Ascending aorta (tissue), 2 donors: Measurements from ENCODE around the gene APOLD1. TPM values are rescaled to one million over a fixed set of nuclear protein-coding genes. Genes with fewer than 3 reads are reported as not detected.
"Not testable (repeated sequence)": the region's sequence is repeated elsewhere in the genome, so short reads cannot be mapped to it uniquely, and the experiment has no call there.

Source experiments
- DNase-seq, 2 donors: peaks; one replicate each; pipeline ENCODE4 v3.0.0-alpha.2; 2019; ENCODE audit warnings: low spot score in 2 of 2
- H3K27ac ChIP-seq, 2 donors: fragments of 200-600 bp; sonication (generic); one replicate each; pipeline ENCODE4 v1.5.1; 2016 to 2017; ENCODE audit warnings: mild to moderate bottlenecking in 1 of 2
- H3K27me3 ChIP-seq: fragments of 200-600 bp; sonication (generic); one replicate; pipeline ENCODE4 v1.5.1; 2017
- H3K36me3 ChIP-seq, 2 donors: fragments of 200-600 bp; sonication (generic); one replicate each; pipeline ENCODE4 v1.5.1; 2016
- H3K4me1 ChIP-seq, 2 donors: fragments of 200-600 bp; sonication (generic); one replicate each; pipeline ENCODE4 v1.5.1; 2016 to 2017; ENCODE audit warnings: mild to moderate bottlenecking in 1 of 2
- H3K4me3 ChIP-seq, 2 donors: fragments of 200-600 bp; sonication (generic); one replicate each; pipeline ENCODE4 v1.5.1; 2016 to 2017; ENCODE audit warnings: mild to moderate bottlenecking in 1 of 2
- H3K9me3 ChIP-seq, 2 donors: fragments of 200-600 bp; sonication (generic); one replicate each; pipeline ENCODE4 v1.5.1; 2016
- intact Hi-C: fragments of 100-400 bp; cut with DNase I; formaldehyde crosslinking; loops from one replicate; pipeline ENCODE4 v1.15.1; 2023
- total RNA-seq: library from RNA; depleted of rRNA; stranded (reverse); fragments of >200 nt; gene quantifications from one replicate; pipeline ENCODE4 v1.1.0, GENCODE V29; 2016
- TF ChIP-seq, protein P1 (sequence below), 3 experiments: fragments of 200-600 bp in 2 of 3; fragments of 450-650 bp in 1 of 3; sonication (generic) in 2 of 3; IDR thresholded peaks; one replicate each; pipeline ENCODE4 v1.5.1; 2016 to 2019; ENCODE audit warnings: antibody characterized with exemption in 3 of 3, mild to moderate bottlenecking in 1 of 3, moderate library complexity in 1 of 3

APOLD1 gene
- total RNA-seq: 189 TPM

GRCh38 chr12:12784911-12785814 is at the start of gene APOLD1:
Gene APOLD1, plus strand, starts transcription at chr12:12785659. Its CDS starts 33 bp downstream, at chr12:12785692.
- Histone ChIP-seq H3K4me3 (peak within 1 kb of the TSS; percentile 55 to 74), H3K27me3 (no peaks in the 10 kb centered on the region), H3K4me1 (peaks cover 3 to 11% of the 10 kb centered on the region in 2 donors), H3K9me3 (no peaks in the 10 kb centered on the region), H3K36me3 (no peaks in the 10 kb centered on the region), H3K27ac (peak within 1 kb of the TSS; percentile 84 to 90)
- TF ChIP-seq, protein P1, sequence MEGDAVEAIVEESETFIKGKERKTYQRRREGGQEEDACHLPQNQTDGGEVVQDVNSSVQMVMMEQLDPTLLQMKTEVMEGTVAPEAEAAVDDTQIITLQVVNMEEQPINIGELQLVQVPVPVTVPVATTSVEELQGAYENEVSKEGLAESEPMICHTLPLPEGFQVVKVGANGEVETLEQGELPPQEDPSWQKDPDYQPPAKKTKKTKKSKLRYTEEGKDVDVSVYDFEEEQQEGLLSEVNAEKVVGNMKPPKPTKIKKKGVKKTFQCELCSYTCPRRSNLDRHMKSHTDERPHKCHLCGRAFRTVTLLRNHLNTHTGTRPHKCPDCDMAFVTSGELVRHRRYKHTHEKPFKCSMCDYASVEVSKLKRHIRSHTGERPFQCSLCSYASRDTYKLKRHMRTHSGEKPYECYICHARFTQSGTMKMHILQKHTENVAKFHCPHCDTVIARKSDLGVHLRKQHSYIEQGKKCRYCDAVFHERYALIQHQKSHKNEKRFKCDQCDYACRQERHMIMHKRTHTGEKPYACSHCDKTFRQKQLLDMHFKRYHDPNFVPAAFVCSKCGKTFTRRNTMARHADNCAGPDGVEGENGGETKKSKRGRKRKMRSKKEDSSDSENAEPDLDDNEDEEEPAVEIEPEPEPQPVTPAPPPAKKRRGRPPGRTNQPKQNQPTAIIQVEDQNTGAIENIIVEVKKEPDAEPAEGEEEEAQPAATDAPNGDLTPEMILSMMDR (IDR thresholded peaks at IDR 0.05): no peak
- intact Hi-C loops: loop anchor here (5.0 to 10.0 kb wide), 5 partner anchors 58 to 430 kb away; no protein-coding TSS in a partner anchor
- DNase-seq: peak in 1 of 2 donors; percentile 71

GRCh38 chr12:12736759-12737676 is 48.4 kb upstream of the APOLD1 start:
- peak in 1 of 2 donors; percentile 73 for DNase-seq
- Histone ChIP-seq H3K36me3 (no peaks in the 10 kb centered on the region), H3K4me3 (peak overlapping the region in 1 of 2 donors; percentile 27), H3K4me1 (peaks cover 0 to 22% of the 10 kb centered on the region in 2 donors), H3K27me3 (no peaks in the 10 kb centered on the region), H3K9me3 (no peaks in the 10 kb centered on the region), H3K27ac (peak overlapping the region; percentile 57 to 60)
- TF ChIP-seq, protein P1 (IDR thresholded peaks at IDR 0.05): peak; percentile 39 to 62 (median 55)
- intact Hi-C loops: no loop called here

DNA sequence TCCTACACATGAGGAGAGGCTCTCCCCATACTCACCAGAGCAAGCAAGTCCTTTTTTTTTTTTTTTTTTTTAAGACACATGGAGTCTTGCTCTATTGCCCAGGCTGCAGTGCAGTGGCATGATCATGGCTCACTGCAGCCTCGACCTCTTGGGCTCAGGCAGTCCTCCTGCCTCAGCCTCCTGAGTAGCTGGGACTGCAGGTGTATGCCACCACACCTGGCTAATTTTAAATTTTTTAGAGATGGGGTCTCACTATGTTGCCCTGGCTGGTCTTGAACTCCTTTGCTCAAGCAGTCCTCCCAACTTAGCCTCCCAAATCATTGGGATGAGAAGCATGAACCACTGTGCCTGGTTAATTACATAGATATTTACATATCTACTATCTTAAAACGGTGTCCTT is 47.3 kb upstream of the APOLD1 start:
- H3K4me3 ChIP-seq, H3K36me3 ChIP-seq, intact Hi-C loops, H3K27me3 ChIP-seq, H3K27ac ChIP-seq, H3K9me3 ChIP-seq, DNase-seq: not testable (repeated sequence)
- H3K4me1 ChIP-seq: peaks cover 0 to 22% of the 10 kb centered on the region in 2 donors

GRCh38 chr12:12741660-12742059 is 43.8 kb upstream of the APOLD1 start:
- TF ChIP-seq, protein P1 (IDR thresholded peaks at IDR 0.05): no peak
- intact Hi-C loops: no loop called here
- Histone ChIP-seq H3K4me1 (peaks cover 0 to 7% of the 10 kb centered on the region in 2 donors), H3K36me3 (no peaks in the 10 kb centered on the region), H3K4me3 (no peak overlapping the region), H3K27me3 (no peaks in the 10 kb centered on the region), H3K9me3 (no peaks in the 10 kb centered on the region), H3K27ac (no peak overlapping the region)
- DNase-seq: no peak

DNA sequence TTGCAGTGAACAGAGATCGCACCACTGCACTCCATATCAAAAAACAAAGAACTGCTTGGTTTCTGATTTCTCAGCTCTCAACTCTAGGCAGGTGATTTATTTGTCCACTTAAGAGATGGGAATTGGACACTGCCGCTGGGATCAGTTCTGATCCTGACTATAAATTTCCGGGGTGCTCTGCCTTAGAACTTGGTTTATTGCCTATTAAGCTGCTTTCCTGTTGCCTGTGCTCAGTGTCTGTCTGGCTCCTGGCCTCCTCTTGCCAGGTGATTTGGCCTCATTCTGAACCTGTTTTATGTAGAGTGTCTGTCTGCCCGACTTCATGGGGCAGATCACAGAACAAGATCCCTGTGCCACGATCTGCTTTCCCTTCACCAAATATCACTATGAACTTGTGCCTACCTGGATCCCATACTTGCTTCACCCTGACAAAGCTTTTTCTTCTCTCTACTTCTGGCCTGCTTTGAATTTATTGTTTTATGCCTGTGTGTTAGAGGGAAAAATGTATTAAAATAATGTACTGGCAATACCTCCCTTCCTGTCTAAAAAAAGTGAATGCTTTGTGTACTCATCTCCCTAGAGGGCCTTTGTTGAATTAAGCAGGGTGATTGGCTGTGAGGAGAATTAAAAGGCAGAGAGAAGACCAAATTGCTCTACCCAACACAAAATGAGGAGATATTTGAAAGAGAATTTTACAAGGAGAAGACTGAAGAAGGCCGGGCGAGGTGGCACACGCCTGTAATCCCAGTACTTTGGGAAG is 40.7 kb upstream of the APOLD1 start:
- Histone ChIP-seq H3K4me1 (peaks cover 0 to 13% of the 10 kb centered on the region in 2 donors), H3K27me3 (no peaks in the 10 kb centered on the region), H3K36me3 (no peaks in the 10 kb centered on the region), H3K9me3 (no peaks in the 10 kb centered on the region), H3K4me3 (no peak overlapping the region), H3K27ac (no peak overlapping the region)
- intact Hi-C loops: no loop called here
- DNase-seq: no peak
- TF ChIP-seq, protein P1 (IDR thresholded peaks at IDR 0.05): no peak
